ENCODE measurements around the gene SAT1. TPM values are rescaled to one million over a fixed set of nuclear protein-coding genes. Genes with fewer than 3 reads are reported as not detected.

SAT1 gene
- total and polyA plus RNA-seq, 8 donors: 51.1 to 376 (median 150) TPM

GRCh38 chrX:23792861-23793553 lies 10.0 kb downstream of the SAT1 start:
- ATAC-seq: no peak
- H3K27ac ChIP-seq: no peak overlapping the region

GRCh38 chrX:23795221-23795620 lies 12.2 kb downstream of the SAT1 start:
- no peak for TF ChIP-seq CTCF (IDR thresholded peaks at IDR 0.05)
- DNase-seq: no peak
- H3K27me3 ChIP-seq: no peaks in the 10 kb centered on the region
- no peaks in the 10 kb centered on the region for H3K36me3 ChIP-seq
- no peak overlapping the region for H3K4me3 ChIP-seq
- H3K9me3 ChIP-seq: no peaks in the 10 kb centered on the region
- no peak for FAIRE-seq
- 78 to 89% methylated on average over 8 of the region's 8 CpGs for WGBS, 2 donors
- ATAC-seq: no peak
- peaks cover 0 to 2% (median 0%) of the 10 kb centered on the region in 3 donors for H3K4me1 ChIP-seq
- intact Hi-C loops (cut with DNase I): no loop called here
- no peak overlapping the region for H3K27ac ChIP-seq

More at GRCh38 chrX:23792861-23793553, 10.0 kb downstream of the SAT1 start:
- Histone ChIP-seq H3K36me3 (no peaks in the 10 kb centered on the region), H3K4me1 (peaks cover 0 to 2% (median 0%) of the 10 kb centered on the region in 3 donors), H3K4me3 (no peak overlapping the region), H3K27me3 (no peaks in the 10 kb centered on the region), H3K9me3 (no peaks in the 10 kb centered on the region)
- WGBS, 2 donors: 67 to 76% methylated on average over 6 of the region's 6 CpGs
- FAIRE-seq: no peak
- intact Hi-C loops (cut with DNase I): no loop called here
- DNase-seq: no peak
- TF ChIP-seq CTCF (IDR thresholded peaks at IDR 0.05): no peak

- no peak for DNase-seq
- H3K9me3 ChIP-seq: no peaks in the 10 kb centered on the region
- H3K27me3 ChIP-seq: no peaks in the 10 kb centered on the region
- no peaks in the 10 kb centered on the region for H3K36me3 ChIP-seq
- intact Hi-C loops (cut with DNase I): no loop called here
- TF ChIP-seq CTCF (IDR thresholded peaks at IDR 0.05): no peak
- 58 to 66% methylated on average over 12 of the region's 12 CpGs for WGBS, 2 donors
- peak overlapping the region in 3 of 4 donors; percentile 55 to 87 (median 82) for H3K27ac ChIP-seq
- ATAC-seq: peak; percentile 68 to 80 (median 78)
- H3K4me1 ChIP-seq: peaks cover 0 to 2% (median 0%) of the 10 kb centered on the region in 3 donors
- peak; percentile 49 for FAIRE-seq
- H3K4me3 ChIP-seq: no peak overlapping the region
Measured at GRCh38 chrX:23797371-23798128, 14.6 kb downstream of the SAT1 start.

GRCh38 chrX:23799469-23800065 lies 16.6 kb downstream of the SAT1 start:
- ATAC-seq (peak in 2 of 4 donors; percentile 21 to 29), DNase-seq (no peak), FAIRE-seq (no peak)
- Histone ChIP-seq H3K4me1 (peaks cover 0 to 6% (median 0%) of the 10 kb centered on the region in 3 donors), H3K36me3 (no peaks in the 10 kb centered on the region), H3K4me3 (no peak overlapping the region), H3K27ac (peak overlapping the region in 3 of 4 donors; percentile 11 to 87 (median 82)), H3K27me3 (no peaks in the 10 kb centered on the region), H3K9me3 (no peaks in the 10 kb centered on the region)
- TF ChIP-seq CTCF (IDR thresholded peaks at IDR 0.05): no peak
- WGBS, 2 donors: 61 to 76% methylated on average over 6 of the region's 6 CpGs
- intact Hi-C loops (cut with DNase I): no loop called here

Measured in pancreas (tissue), 10 donors.